HG03558 (cell line): ENCODE measurements around the gene SGPL1.

Source experiments
- ATAC-seq: cut with Tn5 transposase; IDR thresholded peaks from one replicate; pipeline ENCODE4 v1.9.1; 2021; ENCODE audit warnings: moderate number of reproducible peaks; ENCODE audit not compliant: unreplicated experiment; ENCODE audit errors: extremely low read depth

SGPL1 gene

GRCh38 chr10:70809011-70809611, 6.6 kb upstream of the SGPL1 start:
- no peak for ATAC-seq

- ATAC-seq: no peak
These were observed 6.0 kb upstream of the SGPL1 start for GRCh38 chr10:70809726-70810125.

- no peak for ATAC-seq
These were observed 4.8 kb upstream of the SGPL1 start for GRCh38 chr10:70810967-70811366.

- no peak for ATAC-seq
These were observed 3.9 kb upstream of the SGPL1 start for GRCh38 chr10:70811881-70812280.

GRCh38 chr10:70812814-70813213, 2.9 kb upstream of the SGPL1 start:
- ATAC-seq: no peak

- no peak for ATAC-seq
These were observed 1.6 kb upstream of the SGPL1 start for GRCh38 chr10:70814126-70814525.

- no peak for ATAC-seq
These were observed 609 bp downstream of the SGPL1 start for GRCh38 chr10:70816220-70816894.

GRCh38 chr10:70820976-70821750, 5.4 kb downstream of the SGPL1 start:
- no peak for ATAC-seq

GRCh38 chr10:70822076-70822820, 6.5 kb downstream of the SGPL1 start:
- ATAC-seq: no peak

- no peak for ATAC-seq
These were observed 11.5 kb downstream of the SGPL1 start for GRCh38 chr10:70827086-70827757.

GRCh38 chr10:70828923-70829322, 13.2 kb downstream of the SGPL1 start:
- ATAC-seq: no peak

GRCh38 chr10:70829543-70829942, 13.8 kb downstream of the SGPL1 start:
- no peak for ATAC-seq

- no peak for ATAC-seq
These were observed 14.4 kb downstream of the SGPL1 start for GRCh38 chr10:70830164-70830563.

GRCh38 chr10:70832221-70832620, 16.5 kb downstream of the SGPL1 start:
- ATAC-seq: no peak

GRCh38 chr10:70832852-70833528, 17.2 kb downstream of the SGPL1 start:
- ATAC-seq: no peak

GRCh38 chr10:70833601-70834000, 17.9 kb downstream of the SGPL1 start:
- ATAC-seq: no peak

GRCh38 chr10:70834021-70834420, 18.3 kb downstream of the SGPL1 start:
- ATAC-seq: no peak

GRCh38 chr10:70834441-70835151, 18.8 kb downstream of the SGPL1 start:
- ATAC-seq: no peak

- no peak for ATAC-seq
These were observed 20.6 kb downstream of the SGPL1 start for GRCh38 chr10:70836319-70836718.
